PC-9 (cell line): ENCODE measurements around the gene CD36.

Experiments
- EZH2 ChIP-seq: fragments of 200-600 bp; sonication (generic); IDR thresholded peaks from 2 replicates; pipeline ENCODE4 v1.8.0; 2017; ENCODE audit warnings: antibody characterized with exemption, low read depth
- TF ChIP-seq, protein P1 (sequence below): fragments of 200-600 bp; sonication (generic); conservative IDR thresholded peaks from 2 replicates; pipeline ENCODE4 v1.6.1; 2017; ENCODE audit warnings: mixed run types, antibody characterized with exemption, mild to moderate bottlenecking, moderate library complexity

DNA sequence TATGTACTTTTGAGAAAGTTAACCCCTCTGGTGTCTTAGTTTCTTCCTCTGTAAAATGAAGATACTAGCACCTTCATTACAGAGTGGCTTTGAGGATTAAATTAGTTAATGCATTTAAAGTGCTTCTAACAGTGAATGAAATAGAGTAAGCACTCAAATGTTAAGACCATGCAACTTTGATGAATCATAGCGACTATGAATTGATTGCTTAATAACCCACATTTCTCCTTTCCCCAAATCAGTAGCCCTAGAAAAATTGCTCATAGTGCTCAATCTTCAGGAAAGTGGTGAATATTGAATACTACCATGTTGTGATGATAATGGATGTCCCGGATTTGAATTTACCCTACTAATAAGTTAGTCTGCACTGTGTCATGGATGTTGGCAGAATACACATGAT is 48.1 kb downstream of the CD36 start:
- TF ChIP-seq, protein P1, sequence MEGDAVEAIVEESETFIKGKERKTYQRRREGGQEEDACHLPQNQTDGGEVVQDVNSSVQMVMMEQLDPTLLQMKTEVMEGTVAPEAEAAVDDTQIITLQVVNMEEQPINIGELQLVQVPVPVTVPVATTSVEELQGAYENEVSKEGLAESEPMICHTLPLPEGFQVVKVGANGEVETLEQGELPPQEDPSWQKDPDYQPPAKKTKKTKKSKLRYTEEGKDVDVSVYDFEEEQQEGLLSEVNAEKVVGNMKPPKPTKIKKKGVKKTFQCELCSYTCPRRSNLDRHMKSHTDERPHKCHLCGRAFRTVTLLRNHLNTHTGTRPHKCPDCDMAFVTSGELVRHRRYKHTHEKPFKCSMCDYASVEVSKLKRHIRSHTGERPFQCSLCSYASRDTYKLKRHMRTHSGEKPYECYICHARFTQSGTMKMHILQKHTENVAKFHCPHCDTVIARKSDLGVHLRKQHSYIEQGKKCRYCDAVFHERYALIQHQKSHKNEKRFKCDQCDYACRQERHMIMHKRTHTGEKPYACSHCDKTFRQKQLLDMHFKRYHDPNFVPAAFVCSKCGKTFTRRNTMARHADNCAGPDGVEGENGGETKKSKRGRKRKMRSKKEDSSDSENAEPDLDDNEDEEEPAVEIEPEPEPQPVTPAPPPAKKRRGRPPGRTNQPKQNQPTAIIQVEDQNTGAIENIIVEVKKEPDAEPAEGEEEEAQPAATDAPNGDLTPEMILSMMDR: no peak
- no peak for TF ChIP-seq EZH2
